Glomerular visceral epithelial cell (primary cell): ENCODE results near the gene ENDOD1.

ENCODE experiments used
- DNase-seq: peaks from one replicate; pipeline ENCODE4 v3.0.0-alpha.2; 2016; ENCODE audit errors: extremely low spot score

Gene ENDOD1

DNA sequence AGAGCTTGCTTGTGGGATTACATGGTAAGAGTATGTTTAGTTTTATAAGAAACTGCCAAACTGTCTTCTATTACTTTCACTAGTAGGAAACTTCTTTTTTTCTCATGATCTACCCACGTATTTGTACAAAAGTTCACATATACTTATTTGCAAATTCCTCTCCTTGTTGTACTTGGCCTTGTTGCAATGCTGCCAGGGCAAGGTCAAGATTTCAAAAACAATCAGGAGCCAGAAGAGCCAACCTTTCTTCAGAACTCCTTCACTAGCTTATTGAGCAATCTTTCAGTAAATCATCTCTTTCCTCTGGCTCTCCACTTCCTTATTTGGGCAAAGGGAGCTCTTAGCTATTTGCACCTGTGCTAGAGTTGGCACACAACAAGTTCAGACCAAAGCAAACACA is 13.2 kb upstream of the ENDOD1 start:
- DNase-seq, result no peak

DNA sequence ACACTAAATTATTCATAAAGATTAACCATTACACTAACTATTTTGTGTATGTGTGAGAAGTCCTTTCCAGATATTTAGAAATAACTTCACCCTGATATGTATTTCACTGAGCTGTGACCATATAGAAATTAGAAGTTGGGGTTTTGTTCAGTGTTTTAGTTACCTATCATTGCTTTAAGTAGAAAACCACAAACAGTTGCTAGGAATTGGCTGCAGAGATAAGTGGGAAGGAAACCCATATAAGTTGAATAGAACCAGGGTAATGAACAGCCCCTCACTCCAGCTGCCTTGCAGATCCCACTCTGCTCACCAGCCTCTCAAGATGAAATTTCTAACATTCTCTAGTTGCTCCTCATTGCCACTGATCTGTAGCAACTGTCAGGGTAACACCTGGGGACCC is 12.7 kb upstream of the ENDOD1 start:
- no peak for DNase-seq

DNA sequence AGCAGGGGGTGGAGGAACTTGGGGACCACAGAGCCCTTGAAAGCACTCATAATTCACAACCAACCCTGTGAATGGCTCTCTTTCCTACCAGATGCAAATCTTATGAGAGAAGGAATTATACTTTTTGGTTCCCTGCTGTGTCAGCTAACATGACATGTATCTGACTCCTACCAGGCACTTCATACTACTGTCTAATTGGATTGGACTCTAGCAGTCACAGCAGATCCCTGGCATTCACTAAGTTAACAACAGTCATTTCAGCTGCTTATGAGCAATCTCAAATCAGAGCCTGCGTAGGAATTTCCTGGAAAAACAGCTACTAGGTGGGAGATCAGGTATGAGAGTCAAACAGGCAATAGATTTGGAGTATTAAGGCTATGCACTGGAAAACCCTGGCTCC is 11.1 kb upstream of the ENDOD1 start:
- no peak for DNase-seq

DNA sequence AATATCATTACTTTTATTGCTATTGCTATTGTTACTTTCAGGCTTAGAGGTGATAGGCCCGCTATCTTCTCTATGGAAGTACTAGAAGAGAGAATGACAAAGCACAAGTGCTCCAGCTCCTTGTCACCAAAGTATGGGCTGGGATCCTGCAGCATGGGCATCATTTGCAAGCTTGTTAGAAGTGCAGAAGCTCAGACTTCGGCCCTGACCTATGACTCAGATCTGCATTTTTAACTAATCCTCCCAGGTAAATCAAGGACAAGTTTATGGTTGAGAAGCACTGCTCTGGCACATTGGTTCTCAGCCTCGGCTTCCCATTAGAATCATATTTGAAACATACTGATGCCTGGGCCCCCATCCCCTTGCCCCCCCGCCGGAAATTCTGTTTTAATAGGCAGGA is 8.6 kb upstream of the ENDOD1 start:
- DNase-seq, result no peak

DNA sequence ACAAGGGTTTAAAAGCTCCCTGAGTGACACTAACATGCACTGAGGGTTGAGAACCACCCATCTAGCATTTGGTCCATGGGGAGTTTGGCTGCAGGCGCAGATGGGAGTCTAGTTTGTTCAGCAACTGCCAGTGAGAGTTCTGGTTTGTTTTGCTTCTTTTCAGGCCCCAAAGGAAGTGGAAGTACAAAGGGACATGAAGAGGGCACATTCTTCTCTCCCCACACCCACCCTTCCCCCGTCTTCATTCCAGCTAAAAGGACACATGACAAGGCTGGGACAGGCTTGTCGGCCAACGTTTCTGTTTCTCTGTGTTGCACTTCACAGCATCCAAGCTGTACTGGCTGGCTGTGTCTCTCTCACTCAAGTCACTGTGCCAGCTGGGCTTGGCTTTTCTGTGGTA is 8.2 kb upstream of the ENDOD1 start:
- no peak for DNase-seq

DNA sequence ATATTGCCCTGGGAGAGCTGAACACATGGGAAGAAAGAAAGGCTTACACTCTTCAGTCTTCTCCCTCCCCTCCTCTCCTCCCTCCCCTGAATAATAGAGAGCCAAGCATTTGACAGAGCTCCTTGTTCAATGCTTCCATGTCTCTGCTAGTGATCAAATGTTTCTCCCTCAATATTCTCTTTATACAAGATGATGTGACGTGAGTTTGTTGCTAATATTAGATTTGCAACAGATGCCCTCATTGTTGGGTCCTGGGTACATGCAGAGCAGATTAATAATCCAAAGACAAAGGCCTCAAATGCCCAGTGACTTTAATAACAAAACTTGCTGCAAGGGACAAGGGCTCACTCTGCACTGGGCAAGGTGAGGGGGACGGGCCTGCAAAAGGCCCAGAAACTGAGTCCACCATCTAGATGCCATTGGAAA is 7.1 kb upstream of the ENDOD1 start:
- DNase-seq, result no peak

DNA sequence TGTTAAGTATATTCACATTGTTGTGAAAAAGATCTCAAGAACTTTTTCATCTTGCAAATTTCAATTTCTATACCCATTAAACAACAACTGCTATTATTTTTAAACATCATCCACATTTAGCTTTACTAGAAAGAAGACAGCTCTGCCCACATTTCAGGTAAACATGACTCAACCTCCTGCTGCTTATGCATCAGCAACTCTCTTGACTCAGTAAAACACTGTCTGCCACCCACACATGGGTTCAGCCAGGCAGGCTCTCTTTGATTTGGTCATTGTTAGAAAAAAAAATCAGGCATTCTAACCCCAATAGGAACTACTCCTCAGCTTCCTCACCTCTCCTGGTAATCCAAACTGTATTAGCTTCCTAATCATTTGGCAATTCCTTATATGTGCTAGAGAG is 5.1 kb upstream of the ENDOD1 start:
- peak; percentile 26 for DNase-seq

DNA sequence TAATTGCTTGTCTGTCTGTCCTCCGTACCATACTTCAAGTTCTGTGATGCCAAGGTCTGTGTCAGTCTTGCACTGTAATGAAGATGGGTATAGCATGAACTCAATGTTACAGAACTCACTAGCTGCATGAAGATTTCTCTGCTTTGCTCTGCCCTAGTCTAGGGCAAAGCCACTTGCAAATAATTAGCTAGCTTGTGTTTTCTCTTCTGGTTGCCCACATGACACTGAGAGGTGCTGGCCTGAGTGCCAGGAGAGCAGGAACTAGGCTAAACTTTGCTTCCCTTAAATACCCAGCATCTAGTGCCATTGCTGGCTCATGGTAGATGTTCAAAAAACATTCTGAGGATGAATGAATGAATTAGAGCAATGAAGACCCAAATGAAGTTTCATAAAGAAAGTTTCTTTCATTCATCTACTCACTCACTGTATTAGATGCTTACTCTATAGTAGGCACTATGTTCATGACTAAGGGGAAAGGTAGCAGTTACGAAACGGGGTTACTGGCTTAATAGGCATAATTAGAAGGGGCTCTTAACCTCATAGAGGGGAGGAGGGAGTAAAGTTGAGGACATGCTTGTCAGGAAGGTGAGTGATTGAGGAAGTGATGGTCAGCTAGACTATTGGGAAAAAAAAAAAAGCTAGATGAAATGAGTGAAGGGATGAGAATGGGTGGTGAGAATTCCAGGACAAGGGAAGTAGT is 4.4 kb upstream of the ENDOD1 start:
- DNase-seq, result no peak

DNA sequence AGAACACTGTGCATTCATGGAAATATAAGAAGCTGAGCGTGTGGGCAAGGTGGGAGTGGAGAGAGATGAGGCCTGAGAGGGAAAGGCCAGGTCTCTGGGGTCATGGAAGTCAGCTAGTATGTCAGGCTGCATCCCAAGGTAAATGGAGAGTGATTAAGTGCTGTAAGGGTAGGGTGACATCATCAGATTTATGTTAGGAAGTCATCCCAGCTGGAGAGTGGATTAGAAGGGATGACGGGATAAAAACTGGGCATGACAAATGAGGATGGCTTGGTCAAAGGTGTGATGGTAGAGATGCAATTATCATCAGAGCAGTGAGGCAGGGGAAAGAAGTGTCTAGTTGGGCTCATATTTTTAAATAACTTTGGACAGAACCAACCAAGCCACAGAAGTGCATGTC is 3.5 kb upstream of the ENDOD1 start:
- no peak for DNase-seq

DNA sequence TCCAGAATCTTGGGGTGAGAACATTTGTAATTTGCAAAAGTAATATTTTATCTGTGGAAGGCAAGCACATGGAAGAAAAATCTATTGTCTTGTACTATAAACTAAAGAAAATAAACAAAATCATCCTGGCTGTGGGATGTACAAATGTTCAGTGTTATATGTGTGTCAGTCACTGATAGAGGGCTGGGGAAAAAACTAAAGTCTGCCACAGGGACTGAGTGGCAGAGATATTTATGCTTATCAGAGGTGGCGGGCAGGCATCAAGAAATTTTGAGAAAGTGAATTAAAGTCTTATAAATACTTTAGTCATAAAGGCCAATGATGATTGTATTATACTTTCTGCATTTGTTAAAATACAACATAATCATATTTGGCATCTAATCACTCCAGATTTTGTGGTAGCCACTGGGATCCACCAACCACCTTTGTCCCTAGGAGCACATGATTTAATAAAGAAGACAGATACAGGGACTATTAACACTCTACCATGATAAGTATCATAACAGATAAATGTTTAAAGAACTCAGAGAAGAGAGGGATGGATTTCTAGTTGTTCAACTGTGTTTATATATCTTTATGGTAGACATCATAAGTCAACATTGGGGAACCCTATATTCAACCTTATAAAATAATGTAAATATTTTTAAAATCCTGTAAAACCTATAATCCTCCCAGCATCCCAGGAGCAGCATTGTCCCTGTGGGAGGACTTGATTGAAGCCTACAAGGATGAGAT is 2.6 kb upstream of the ENDOD1 start:
- no peak for DNase-seq

DNA sequence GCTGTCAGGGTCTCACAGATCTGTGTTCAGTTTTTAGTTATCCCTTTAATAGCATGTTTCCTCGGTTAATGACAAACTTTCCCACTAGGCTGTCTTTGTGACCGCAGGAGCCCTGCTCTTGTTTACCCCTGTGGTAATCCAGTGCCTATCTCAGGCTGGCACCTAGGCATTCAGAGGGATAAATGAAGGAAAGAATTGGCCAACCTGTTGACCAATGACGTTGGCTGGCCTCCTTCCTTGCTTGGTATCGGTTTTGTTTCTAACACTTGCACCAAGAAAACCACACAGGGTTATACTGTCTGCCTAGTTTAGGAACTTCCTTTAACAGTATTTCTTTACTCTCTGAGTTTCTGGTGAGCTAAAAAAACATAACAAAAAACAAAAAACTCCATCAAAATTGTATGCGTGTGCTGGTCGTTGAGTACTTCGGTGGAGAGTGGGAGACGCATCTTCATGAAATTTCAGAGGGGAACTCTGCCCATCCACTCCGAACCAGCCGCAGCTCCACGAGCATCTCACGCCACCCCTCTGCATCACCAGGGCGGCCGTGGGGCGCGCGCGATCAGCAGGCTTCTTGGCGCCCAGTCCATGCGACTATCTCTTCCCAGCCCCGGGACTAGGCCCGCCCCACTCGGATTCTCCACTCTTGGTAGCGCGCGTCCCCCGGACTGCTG is 563 bp upstream of the ENDOD1 start:
- DNase-seq, result no peak

DNA sequence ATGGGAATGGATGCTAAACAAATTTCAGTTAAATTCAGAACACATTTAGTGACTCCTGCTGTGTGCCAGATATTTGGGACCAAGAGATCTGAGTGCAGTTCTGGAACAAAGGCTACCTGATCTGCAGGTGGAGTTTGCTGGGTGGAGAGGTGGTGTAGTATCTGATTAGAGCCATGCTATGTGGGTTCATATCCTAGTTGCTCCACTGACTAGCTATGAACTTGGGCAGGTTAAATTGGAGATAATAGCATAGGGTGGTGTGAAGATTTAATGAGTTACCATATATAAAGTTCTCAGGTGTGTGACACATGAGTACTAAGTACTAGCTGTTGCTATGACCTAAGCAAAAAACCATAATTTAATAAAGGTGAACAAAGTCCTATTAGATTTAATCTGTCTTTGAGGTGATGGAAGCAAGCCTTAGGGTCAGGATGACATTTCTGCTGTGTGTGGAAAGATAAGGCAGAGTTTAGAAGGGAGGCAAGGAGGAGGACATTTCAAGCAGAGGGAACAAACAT is 2.1 kb downstream of the ENDOD1 start:
- DNase-seq, result no peak

DNA sequence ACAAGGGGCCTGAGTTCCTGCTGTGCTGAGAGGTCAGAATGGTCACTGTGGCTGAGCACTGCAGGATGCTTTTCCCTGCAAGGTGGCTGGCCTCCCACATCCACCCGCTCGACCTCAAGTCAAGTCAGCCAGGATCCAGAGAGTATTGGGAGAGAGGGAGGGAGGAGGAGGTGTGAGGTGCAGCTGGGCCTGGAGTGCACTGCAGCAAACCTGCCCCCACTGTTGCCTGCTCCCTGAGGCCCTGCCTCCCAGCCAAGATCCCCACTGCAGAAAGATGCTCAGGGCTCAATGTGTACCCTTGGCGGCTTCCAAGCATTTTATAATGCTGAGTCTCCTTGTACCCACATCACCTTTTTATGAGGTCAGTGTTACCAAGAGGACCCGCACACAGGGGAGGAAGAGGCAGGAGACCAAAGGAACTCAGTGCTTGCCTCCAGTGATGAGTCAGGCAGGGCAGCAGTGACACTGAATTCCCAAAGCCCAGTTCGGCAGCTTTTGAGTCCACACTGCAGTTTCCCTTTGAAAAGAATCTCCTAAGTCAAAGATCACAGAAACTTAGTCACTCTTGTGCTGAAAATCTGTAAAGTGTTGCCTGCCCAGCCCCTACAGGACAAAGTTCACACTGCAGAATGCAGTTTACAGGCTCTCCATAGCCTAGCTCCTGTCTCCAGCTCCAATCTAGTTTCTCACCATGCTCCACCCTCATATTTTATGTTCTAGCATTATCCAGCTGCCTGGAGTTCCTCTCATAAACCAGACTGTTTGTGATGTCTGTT is 3.1 kb downstream of the ENDOD1 start:
- DNase-seq, result peak; percentile 32

DNA sequence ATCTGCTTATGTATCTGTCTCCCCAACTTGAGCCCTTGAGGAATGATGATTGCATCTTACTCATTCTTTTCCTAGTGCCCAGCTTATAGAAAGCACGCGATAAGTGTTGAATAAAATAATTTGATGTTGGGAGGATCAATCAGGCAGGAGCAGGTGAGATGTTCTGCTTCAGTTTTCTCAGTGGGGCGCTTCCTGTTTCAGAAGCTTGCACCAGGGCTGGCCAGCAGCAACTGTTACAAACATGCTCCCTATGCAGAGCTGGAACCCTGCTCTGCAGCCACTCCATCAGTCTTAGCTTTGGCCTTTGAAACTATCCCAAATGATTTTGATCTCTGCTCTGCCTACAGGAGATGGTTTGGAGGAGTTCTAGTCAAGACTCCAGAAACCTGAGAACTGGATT is 3.9 kb downstream of the ENDOD1 start:
- DNase-seq, result no peak

DNA sequence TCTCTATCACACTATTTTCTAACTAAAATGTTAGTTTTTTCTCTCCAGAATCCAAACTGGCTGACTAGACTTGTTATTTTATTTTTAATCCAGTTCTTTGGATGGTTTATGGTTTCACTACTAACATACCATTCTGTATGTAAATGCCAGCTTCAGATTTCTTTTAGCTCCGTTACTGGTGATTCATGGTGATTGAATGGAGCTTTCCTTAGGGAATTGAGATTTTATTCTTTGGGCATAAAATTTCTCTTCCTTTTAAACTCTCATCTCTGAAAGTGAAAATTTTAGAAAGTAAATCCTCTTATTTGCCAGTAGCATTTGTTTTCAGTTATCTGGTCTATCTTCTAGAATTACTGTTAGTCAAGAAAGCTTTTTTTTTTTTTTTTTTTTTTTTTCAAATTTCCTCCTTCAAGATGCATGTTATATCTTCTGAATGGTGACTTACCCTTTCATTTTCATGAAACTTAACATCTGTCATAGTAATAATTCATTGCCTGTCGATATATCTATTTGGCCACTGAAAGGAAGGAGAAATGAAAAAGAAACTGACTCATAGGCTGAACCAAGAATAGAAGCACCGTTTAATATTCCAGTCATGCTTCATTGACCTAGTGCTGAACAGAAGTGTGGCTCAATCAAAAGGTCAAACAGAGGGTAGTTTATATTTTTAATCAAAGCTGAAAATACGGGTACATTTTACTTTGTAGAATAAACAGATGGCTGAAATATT is 6.4 kb downstream of the ENDOD1 start:
- DNase-seq, result peak; percentile 16

DNA sequence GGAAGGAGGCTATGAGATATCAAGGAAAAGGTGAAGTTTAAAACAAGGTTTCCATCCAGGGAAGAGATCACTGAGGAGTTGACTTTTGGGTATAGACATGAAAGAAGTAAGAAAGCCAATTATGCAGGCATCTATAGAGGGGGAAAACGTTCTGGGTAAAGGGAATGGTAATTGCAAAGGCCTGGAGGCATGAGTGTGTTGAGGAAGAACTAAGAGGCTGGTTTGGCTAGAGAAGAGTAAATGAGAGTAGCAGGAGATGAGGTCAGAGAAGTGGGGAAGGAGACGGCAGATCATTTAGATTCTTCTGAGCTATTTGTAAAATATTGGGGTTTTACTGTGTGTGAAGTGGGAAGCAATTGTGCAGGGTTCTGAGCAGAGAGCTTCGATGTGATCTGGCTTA is 7.6 kb downstream of the ENDOD1 start:
- DNase-seq, result no peak

DNA sequence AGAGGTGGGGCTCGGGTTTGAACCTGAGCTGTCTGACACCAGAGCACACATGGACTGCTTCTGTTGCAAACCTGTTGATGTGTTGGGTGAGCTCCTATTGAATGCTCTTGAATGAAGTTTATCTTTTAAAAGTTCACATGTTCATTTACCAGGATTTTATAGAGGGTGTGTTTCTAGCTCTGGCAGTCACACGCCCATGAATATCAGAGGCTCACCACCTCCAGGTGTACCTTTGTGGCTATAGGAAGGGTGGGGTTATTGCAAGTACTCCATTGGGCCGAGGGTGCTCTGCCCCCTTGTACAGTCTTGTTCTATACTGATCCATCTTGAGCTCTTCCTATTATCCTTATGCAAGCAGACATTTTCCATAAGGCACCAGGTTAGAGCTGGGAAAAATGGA is 9.2 kb downstream of the ENDOD1 start:
- DNase-seq, result no peak

DNA sequence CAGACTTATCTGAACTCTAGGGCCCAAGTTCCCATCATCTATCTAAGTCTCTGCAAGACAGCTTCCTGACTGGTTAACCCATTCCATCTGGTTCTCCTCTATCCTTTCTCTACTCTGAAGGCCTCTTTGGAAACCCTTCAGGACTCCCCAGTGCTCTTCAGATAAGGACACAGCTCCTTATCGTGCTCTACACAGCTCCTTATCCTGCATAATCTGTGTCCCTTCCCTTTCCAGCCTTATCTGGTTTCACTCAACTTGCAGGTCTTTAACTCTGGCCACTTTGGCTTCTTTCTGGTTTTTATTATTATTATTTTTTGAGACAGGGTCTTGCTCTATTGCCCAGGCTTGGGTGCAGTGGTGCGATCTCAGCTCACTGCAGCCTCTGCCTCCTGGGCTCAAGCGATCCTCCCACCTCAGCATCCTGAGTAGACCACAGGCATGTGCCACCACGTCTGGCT is 10.6 kb downstream of the ENDOD1 start:
- no peak for DNase-seq

DNA sequence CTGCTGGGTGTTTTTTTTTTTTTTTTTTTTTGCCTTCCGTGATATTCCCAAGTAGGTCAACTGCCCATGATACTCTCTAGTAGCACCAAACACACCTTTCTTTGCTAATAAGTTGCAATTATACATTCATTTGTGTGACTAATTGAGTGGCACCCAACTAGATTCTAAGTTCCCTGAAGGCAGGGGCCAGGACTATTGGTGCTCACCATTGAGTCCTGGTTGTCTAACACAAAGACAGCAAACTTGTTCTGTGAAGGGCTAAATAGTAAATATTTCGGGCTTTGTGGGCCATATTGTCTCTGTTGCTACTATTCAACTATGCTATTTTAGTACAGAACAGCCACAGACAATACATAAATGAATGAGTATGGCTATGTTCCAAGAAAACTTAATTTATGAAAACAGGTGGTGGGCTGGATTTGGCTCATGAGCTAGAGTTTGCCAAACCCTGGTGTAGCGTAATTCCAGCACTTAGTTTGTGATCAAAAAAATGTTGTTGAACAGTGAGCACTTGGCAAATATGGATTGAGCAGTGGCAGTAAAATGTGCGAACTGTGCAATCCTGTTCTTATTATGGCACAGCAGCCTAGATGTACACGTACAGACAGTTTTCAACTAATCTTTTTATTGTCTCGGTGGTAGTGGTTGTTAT is 11.3 kb downstream of the ENDOD1 start:
- DNase-seq, result no peak

DNA sequence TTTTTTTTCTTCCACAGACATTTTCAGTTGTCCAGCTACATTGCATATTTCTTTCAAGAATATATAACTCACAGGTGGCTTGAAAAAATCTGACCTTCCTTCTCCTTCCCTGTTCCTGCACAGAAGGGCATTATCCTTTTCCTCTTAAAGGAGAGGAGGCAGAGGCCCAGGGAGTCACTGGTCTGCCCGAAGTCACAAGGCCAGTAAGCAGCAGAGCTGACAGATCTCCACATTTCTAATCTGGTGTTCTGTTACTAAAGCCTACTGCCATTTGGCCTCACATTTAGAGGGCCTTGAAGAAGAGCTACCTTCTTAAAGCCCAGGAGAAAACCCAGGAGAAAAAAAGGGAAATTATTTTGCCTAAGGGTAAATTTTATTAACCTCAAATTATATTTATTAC is 12.3 kb downstream of the ENDOD1 start:
- no peak for DNase-seq

DNA sequence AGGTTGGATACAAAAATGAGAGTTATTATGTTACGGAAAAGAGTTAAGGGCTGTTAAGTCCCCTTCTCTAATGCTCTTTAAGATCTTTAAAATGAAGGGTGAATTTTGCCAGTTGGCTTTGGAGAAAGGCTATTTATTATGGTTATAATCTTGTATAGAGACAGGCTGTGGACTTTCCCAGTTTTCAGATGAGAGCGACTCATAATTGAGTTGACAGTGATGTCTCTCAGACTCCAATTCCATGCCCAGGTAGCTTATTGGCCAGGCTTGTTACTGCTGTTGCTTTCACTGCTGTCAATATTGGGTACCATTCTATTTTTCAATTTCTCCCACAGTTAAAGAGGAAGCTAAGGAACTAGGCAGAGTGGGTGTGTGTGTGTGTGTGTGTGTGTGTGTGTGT is 13.1 kb downstream of the ENDOD1 start:
- DNase-seq, result no peak
